Stimulated activated CD8-positive, alpha-beta memory T cell treated with anti-CD3 and anti-CD28 coated beads, Interleukin-4, amount 100 ng/mL, for 24 hours (primary cell): ENCODE results near the gene SENP8.
"Not testable (repeated sequence)": the region's sequence is repeated elsewhere in the genome, so short reads cannot be mapped to it uniquely, and the experiment has no call there.

Experiments
- DNase-seq: peaks from one replicate; pipeline ENCODE4 v3.0.0-alpha.2; 2020; ENCODE audit warnings: low read depth

Gene SENP8

DNA sequence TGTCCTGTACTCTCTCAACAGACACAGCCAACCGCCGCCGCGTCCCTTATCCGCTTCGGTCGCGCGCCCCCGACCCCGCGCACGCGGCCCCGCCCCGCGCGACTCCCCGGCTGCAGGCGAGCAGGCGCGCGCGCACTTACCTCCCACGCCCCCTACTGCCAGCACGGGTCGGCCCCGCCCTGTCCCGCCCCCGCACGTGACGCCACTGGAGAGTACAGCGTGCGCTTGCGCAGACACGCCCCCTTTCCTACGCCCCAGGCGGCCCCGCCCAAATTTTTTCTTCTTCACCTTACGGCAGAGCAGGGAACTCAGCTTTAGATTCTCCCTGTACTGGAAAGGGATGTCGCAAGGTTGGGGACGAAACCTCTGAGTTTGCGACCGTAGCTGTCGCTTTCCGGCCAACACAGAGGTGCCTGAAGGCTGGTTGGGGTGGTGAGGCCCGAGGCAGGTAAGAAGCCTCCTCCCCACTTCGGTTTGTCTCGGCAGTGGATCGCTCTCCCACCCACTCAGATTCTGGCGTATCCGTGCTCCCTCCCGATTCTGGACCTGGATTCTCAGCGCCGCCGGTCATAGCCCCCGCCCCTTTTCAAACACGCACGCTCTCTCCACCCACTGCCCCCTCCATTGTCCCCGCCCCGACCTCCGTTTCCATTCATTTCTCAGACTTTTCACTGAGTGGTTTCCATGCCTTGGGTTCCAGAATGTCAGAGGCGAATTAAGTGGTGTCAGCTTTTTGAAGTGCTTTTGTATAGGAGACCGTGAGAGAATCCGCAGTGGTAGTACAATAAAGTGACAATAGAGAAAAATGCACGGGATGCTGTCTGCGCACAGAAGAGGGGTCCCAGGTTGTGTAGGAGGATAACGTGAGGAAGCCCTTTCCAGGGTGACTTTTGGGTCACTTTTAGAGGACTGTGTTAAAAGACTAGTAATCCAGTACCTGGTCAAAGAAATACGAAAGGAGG lies at the start of gene SENP8, which contains the start of gene MYO9A:
Gene SENP8 (plus strand): TSS at position 387 of the 962 bp plus-strand sequence. CDS start 21,221 bp downstream, outside the sequence.
Gene MYO9A (minus strand): TSS at position 134 of the 962 bp plus-strand sequence. CDS start 71,587 bp downstream, outside the sequence.
- DNase-seq: peak; percentile 98

DNA sequence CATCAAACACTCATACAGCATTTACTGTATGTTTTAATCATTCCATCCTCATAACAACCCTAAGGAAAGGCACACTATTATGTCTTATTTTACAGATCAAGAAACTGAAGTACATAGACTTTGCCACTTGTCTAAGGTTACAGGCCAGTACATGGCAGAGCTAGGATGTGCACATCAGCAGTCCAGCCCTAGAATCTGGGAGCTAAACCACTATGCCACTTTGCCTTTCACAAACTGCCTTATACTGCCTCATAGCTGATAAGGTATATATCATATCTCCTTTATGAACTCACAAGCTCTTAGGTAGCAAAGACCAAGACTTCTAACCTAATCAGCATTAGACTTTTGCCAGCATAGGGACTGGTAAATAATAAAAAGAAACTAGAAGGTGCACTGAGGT lies 49.3 kb upstream of the SENP8 start:
- DNase-seq: no peak

DNA sequence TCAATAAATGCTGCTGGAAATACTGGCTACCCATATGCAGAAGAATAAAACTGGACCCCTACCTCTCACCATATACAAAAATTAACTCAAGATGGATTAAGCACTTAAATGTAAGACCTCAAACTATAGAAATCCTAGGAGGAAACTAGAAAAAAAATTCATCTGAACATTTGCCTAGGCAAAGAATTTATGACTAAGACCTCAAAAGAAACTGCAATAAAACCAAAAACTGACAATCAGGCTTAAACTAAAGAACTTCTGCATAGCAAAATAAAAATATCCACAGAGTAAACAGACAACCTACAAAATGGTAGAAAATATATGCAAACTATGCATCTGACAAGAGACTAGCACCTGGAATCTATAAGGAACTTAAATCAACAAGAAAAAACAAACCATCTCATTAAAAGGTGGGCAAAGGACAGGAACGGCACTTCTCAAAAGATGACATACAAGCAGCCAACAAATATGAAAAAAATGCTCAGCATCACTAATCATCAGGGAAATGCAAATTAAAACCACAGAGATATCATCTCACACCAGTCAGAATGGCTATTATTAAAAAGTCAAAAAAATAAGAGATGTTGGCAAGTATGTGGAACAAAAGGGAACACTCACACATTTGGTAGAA lies 47.3 kb upstream of the SENP8 start:
- DNase-seq: no peak

DNA sequence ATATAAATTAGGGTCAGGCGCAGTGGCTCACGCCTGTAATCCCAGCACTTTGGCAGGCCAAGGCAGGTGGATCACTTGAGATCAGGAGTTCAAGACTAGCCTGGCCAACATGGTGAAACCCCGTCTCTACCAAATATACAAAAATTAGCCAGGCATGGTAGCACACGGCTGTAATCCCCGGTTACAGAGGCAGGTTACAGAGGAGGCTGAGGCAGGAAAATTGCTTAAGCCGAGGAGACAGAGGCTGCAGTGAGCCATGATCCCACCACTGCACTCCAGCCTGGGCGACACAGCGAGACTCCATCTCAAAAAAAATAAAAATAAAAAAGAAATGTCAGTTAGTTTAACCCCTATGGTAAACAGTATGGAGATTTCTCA lies 46.8 kb upstream of the SENP8 start:
- not testable (repeated sequence) for DNase-seq

DNA sequence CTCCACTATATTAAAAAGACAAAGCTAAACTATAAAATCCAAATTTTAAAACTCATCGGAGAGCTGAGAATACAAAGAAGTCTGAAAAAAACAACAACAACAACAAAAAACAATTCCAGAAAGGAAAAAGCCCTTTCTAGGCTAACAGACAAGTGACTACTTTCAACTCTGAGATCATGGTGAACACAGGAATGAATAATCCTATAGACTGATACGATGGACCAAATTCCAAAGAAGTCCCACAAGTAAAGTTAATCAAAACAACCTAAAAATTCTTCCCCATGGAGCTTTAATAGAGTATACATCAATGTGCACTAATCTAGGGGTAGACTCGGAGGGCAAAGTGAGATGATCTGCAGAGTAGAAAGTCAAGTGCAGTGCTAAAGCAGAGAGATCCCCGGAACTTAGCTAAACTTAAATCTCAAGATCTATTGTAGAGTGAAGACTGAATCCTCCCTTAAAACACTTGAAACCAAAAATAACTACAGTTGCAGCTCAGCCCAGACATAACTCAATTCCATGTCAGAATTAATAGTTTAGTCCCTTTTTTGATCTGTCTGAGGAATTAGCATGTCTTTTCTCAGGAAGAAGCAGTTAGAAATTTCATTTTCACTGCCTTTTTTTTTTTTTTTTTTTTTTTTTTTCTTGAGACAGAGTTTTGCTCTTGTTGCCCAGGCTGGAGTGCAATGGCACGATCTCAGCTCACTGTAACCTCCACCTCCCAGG lies 43.7 kb upstream of the SENP8 start:
- DNase-seq: no peak

DNA sequence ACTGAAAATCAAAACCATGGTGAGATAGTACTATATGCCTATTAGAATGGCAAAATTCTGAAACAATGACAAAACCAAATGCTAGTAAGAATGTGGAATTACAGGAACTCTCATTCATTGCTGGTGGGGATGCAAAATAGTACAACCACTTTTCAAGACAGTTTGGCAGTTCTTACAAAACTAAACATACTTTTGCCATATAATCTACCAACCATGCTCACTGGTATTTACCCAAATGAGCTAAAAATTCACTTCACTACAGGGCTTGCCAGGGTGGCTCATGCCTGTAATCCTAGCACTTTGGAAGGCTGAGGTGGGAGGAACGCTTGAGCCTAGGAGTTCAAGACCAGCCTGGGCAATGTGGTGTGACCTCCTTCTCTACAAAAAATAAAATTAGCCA lies 40.3 kb upstream of the SENP8 start:
- no peak for DNase-seq

DNA sequence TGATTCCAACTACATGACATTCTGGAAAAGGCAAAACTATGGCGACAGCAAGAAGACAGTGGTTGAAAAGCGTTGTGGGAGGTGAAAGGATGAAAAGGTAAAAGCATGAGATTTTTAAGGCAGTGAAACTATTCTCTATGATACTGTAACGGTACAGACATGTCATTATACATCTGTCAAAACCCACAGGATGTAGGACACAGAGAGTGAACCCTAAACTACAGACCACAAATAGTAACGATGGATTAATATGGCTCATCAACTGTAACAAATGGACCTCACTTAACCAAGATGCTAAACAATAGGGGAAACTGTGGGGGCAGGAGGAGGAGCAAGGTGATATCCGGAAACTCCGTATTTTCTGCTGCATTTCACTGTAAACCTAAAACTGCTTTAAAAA lies 39.3 kb upstream of the SENP8 start:
- no peak for DNase-seq

DNA sequence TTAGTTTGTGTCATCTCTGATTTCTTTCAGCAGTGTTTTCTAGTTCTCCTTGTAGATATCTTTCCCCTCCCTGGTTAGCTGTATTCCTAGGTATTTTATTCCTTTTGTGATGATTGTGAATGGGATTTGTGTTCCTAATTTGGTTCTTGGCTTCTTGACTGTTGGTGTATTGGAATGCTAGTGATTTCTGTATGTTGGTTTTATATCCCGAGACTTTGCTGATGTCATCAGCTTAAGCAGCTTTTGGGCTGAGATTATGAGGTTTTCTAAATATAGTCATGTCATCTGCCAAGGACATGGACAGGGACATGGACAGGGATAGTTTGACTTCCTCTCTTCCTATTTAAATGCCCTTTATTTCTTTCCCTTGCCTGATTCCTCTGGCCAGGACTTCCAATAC lies 36.0 kb upstream of the SENP8 start:
- DNase-seq: no peak

DNA sequence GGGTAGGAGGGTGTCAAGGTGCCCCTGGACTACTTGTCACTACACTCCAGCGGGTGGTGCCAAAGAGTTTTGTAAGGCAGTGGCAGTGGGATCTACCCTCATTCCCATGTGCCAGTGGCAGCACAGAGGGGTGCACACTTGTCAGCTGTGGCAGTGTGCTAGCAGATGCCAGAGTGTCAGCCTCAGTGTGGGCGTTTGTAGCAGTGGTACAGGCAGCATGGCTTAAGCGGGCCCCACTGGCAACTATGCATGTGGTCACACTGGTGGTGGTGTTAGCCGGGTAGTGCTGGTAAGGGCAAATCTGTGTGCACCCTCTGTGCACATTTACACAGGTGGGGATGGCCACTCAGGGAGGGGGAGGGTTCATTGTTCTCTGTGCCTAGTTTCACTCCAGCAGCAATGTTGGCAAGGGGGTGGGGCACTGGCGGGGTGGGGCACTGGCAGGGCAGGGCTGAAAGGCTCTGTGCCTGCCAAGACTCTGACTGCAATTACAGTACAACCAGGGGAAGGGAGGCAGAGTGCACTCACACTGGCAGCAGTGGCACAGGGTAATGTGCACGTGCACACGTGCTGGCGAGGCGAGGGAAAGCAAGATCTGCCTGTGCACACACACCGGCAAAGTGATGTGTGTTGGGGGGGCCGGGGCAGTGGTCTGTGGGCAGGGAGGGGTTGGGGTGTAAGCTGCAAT lies 32.0 kb upstream of the SENP8 start:
- no peak for DNase-seq

DNA sequence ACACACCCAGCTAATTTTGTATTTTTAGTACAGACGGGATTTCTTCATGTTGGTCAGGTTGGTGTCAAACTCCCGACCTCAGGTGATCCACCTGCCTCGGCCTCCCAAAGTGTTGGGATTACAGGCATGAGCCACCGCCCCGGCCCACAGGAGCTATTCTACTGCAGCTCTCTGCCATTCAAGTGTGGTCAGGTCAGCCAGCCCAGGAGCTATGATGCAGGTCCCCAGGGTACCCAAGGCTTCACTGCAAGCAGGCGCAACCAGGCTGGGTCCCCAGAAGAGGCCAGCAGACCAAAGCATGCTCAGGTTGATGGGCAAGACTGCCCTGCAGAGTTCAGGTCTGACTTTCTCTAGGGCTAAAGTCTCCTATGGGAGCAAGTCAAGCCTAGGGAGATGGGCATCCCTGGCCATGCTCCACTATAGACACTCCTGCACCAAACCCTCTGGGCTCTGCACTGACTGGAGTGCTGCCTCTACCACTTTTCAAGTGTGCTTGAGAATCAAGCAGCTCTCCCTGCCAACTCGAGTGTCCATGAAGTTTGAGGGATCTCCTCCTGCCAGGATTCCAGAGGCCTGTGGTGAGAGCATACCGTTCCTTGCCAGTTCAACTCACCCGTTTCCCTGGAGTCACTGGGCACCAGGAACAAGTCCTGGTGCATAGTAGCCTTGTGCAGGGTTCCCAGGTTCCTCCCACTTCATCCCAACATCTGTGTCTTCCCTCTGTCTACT lies 31.1 kb upstream of the SENP8 start:
- DNase-seq: no peak

DNA sequence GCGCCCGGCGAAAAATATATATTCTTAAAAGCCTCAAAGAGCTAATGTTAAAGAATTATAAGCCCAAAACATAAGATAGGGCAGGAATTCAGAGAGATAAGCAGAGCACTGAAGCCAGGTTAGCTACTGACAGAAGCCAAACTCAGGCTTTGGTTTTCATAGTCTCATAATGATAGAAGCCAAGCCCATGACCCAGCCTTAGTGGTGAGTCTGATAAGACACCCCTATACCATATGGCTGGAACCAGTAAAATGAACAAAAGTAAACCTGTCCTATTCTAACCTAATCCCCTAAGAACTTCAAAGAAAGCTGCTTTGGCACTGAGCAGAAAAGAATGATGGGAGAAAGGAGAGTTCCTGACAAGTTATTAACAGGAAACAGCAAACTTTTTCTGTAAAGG lies 26.2 kb upstream of the SENP8 start:
- no peak for DNase-seq

DNA sequence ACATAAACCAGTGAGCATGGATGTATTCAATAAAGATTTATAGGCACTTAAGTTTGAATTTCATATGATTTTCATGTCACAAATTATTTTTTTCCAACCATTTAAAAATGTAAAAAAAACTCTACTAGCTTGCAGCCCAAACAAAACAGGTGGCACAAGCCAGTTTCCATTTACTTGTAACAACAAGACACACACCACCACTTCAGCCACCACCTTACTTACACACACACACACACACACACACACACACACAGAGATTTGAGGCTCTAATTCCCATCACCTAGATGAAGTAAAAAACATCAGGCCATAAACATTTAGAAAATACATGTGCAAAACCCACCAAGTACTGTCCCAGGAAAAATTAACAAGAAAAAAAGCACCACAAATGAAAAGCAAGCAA lies 25.5 kb upstream of the SENP8 start:
- DNase-seq: no peak

DNA sequence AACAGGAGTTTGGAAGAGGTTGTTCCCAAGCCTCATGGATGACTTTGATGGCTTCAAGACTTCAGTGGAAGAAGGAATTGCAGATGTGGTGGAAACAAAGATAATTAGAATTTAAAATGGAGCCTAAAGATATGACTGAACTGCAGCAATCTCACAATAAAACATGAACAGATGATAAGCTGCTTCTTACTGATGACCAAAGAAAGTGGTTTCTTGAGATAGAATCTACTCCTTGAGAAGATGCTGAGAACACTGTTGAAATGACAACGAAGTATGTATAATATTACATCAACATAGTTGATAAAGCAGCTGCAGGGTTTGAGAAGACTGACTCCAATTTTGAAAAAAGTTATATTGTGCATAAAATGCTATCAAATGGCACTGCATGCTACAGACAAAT lies 21.4 kb upstream of the SENP8 start:
- DNase-seq: no peak

DNA sequence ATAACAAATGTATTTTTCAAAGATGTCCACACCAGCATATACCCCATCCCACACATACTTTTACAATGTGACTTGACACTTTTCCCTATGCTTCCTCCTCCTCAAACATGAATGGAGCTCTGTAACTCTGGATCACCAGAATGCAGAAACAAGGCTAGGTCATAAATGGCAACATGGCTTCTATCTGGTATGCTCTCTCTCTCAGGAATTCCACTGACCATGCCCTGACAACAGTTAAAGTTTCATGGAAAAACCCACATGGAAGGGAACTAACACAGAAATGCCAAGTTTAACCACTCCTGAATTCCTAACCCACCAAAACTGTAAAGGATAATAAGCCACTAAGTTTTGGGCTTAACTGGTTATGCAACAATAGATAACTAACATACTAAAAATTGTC lies 20.2 kb upstream of the SENP8 start:
- DNase-seq: no peak

DNA sequence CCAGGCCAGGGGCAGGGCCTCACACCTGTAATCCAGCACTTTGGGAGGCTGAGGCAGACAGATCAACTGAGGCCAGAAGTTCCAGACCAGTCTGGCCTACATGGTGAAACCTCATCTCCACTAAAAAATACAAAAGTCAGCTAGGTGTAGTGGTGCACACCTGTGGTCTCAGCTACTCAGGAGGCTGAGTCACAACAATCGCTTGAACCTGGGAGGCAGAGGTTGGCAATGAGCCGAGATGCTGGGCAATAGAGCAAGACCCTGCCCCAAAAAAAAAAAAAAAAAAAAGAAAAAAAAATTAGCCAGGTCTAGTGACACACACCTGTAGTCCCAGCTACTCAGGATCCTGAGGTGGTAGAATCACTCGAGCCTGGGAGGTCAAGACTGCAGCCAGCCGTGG lies 19.0 kb upstream of the SENP8 start:
- DNase-seq: no peak

DNA sequence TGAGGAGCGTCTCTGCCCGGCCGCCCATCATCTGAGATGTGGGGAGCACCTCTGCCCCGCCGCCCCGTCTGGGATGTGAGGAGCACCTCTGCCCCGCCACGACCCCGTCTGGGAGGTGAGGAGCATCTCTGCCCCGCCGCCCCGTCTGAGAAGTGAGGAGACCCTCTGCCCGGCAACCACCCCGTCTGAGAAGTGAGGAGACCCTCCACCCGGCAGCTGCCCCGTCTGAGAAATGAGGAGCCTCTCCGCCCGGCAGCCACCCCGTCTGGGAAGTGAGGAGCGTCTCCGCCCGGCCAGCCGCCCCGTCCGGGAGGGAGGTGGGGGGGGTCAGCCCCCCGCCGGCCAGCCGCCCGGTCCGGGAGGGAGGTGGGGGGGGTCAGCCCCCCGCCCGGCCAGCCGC lies 17.7 kb upstream of the SENP8 start:
- DNase-seq: not testable (repeated sequence)

DNA sequence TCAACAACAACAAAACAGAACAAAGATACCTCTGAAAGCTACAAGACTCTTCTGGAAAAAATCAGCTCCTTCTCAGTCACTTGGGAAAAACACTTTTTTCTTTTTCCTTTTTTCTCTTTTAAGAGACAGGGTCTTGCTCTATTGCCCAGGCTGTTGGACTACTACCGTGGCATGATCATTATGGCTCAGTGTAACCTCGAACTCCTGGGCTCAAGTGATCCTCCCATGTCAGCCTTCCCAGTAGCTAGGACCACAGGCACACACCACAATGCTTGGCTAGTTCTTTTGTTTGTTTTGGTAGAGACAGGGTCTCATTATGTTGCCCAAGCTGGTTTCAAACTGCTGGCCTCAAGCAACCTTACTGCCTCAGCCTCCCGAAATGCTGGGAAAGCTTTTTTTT lies 13.1 kb upstream of the SENP8 start:
- DNase-seq: no peak

DNA sequence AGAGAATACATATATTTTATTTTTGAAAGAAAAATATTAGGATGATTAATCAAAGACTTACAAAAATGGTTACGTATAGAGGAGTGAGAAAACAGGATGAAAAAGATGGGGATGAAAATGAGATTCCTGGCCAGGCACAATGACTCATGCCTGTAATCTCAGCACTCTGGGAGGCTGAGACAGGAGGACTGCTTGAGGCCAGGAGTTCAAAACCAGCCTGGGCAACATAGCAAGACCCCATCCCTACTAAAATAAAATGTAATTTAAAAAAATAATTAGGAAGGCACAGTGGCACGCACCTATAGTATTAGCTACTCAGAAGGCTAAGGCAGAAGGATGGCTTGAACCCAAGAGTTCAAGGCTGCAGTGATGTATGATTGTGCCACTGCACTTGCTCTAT lies 12.1 kb upstream of the SENP8 start:
- no peak for DNase-seq

DNA sequence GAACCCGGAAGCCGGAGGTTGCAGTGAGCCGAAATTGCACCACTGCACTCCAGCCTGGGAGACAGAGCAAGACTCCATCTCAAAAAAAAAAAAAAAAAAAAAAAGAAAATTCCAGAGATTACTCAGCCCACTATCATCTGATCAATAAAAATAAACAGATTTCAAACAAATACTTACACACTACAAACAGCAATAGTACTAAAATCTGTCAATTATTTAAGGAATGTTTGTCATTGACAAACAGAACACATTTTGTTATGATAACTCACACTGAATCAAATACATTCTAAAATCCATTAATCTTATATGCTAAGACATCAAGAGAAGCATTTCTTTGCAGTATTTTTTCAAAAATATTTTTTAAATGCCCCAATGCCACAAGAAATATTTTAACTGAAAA lies 7.8 kb upstream of the SENP8 start:
- no peak for DNase-seq

DNA sequence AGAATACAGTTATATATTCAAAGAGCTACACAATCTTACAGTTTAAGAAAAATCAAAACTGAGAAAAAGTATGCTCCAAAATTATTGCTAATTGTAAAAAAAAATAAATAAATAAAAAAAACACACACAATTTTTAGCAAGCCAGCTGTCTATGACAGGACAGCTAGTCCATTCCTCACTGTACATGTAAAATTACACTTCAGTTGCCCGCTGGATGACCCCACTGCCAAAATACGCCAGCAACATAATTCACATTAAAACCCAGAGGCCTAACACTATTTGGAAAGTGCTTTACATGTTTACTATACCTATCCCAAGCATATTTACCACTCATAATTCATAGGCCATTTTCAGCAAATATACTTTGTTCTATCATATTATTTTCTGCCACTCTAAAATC lies 6.1 kb upstream of the SENP8 start:
- no peak for DNase-seq

DNA sequence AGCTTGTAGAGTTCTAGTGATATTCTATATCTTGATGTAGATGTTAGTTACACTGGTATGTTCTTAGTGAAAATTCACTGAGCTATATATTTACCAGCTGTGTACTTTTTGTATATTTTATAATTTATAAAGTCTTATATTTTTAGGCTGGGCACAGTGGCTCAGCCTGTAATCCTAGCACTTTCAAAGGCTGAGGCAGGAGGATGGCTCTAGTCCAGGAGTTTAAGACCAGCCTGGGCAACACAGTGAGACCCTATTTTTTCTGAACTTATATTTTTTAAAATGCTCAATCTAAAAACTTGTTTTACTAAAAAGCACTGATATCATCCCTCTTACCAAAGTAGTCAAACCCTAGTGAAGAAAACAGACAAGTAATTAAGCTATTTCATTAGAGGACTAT lies 5.4 kb upstream of the SENP8 start:
- DNase-seq: no peak
